ENCODE results near the gene CIDEC. TPM values are rescaled to one million over a fixed set of nuclear protein-coding genes. Genes with fewer than 3 reads are reported as not detected.
A peak's percentile ranks its signal among the peaks of the same experiment; 100 is the strongest.

Gene CIDEC
- total and polyA plus RNA-seq, 9 of the 15 experiments (the other 6 are each of a cell fraction or from before 2014, with no cell fraction given), result not detected

- no peak for TF ChIP-seq ZNF696 (CRISPR knock-in tag; conservative IDR thresholded peaks at IDR 0.05)
- TF ChIP-seq TBL1XR1 (IDR thresholded peaks at IDR 0.05; ENCODE audit: low read length in 2 of 2), result peak in 1 of 2 experiments; percentile 51; a peak in 1 of 4 replicates
- TF ChIP-seq TAF9B (IDR thresholded peaks at IDR 0.05; ENCODE audit: partially characterized antibody), result no peak
- TF ChIP-seq POLR2G (IDR thresholded peaks at IDR 0.05; ENCODE audit: low read depth, low read length), result peak; percentile 90
- TF ChIP-seq SMARCC2 (IDR thresholded peaks at IDR 0.05; ENCODE audit: low read depth), result peak; percentile 71; the same call in 1 of the 2 replicates
- TF ChIP-seq ZNF507 (tag; conservative IDR thresholded peaks at IDR 0.05), result no peak
- peak; percentile 48 for TF ChIP-seq STAG1 (CRISPR knock-in tag; IDR thresholded peaks at IDR 0.05; ENCODE audit: borderline replicate concordance)
- peak; percentile 21 for TF ChIP-seq RBBP5 (IDR thresholded peaks at IDR 0.05; ENCODE audit: borderline replicate concordance, insufficient read depth, low read length, poor library complexity, severe bottlenecking)
- TF ChIP-seq ZNF668 (CRISPR knock-in tag; IDR thresholded peaks at IDR 0.05), result no peak
- no peak for TF ChIP-seq ZNF518B (CRISPR knock-in tag; IDR thresholded peaks at IDR 0.05)
- TF ChIP-seq HINFP (tag; conservative IDR thresholded peaks at IDR 0.05; ENCODE audit: low read depth), result no peak
- TF ChIP-seq CTCF (IDR thresholded peaks at IDR 0.05 in 2 of 3, conservative IDR thresholded peaks at IDR 0.05 in 1 of 3; ENCODE audit: insufficient read depth in 2 of 3, low read depth in 1 of 3, low read length in 3 of 3), result peak; percentile 68 to 98 (median 95)
- TF ChIP-seq SAP30 (IDR thresholded peaks at IDR 0.05; ENCODE audit: borderline replicate concordance, insufficient read depth, low read depth, low read length, poor library complexity, severe bottlenecking), result no peak
- TF ChIP-seq ZKSCAN8 (CRISPR knock-in tag; IDR thresholded peaks at IDR 0.05), result no peak
- TF ChIP-seq ZNF12 (CRISPR knock-in tag; IDR thresholded peaks at IDR 0.05), result no peak
- TF ChIP-seq HDAC6 (IDR thresholded peaks at IDR 0.05; ENCODE audit: low read depth, low read length), result no peak
- TF ChIP-seq ZNF3 (CRISPR knock-in tag; IDR thresholded peaks at IDR 0.05), result no peak
- TF ChIP-seq ZNF511 (CRISPR knock-in tag; IDR thresholded peaks at IDR 0.05), result no peak; the same call in 1 of the 2 replicates
- TF ChIP-seq STAT5B (CRISPR knock-in tag; IDR thresholded peaks at IDR 0.05), result no peak
- TF ChIP-seq SRSF1 (IDR thresholded peaks at IDR 0.05; ENCODE audit: low read depth, low read length), result no peak
Measured at GRCh38 chr3:9862391-9863057, 17.5 kb downstream of the CIDEC start (continued).
